PFSK-1 (cell line): Measurements from ENCODE around the gene PLIN3.

ENCODE experiments used
- FOXP2 ChIP-seq: optimal IDR thresholded peaks from 2 replicates; pipeline ENCODE3; 2011; ENCODE audit warnings: borderline replicate concordance, control low read depth, inconsistent platforms; ENCODE audit not compliant: insufficient read depth; ENCODE audit errors: extremely low read length, extremely low read depth
- POLR2AphosphoS5 ChIP-seq: IDR thresholded peaks from 2 replicates; pipeline ENCODE4 v1.6.1; 2012; ENCODE audit warnings: low read depth, mild to moderate bottlenecking, control low read depth, low read length, moderate library complexity
- REST ChIP-seq, 2 experiments: IDR thresholded peaks; 2 replicates each; pipeline versions ENCODE4 v1.6.1 to v1.8.0; 2011 to 2012; ENCODE audit warnings: low read depth in 2 of 2, low read length in 2 of 2, control low read depth in 1 of 2, inconsistent platforms in 1 of 2, mild to moderate bottlenecking in 1 of 2, moderate library complexity in 1 of 2; ENCODE audit not compliant: insufficient read depth in 1 of 2
- SIN3A ChIP-seq: IDR thresholded peaks from 2 replicates; pipeline ENCODE4 v1.6.1; 2012; ENCODE audit warnings: mild to moderate bottlenecking, low read length, moderate library complexity, borderline replicate concordance; ENCODE audit not compliant: insufficient read depth
- TAF1 ChIP-seq: IDR thresholded peaks from 2 replicates; pipeline ENCODE4 v1.6.1; 2012; ENCODE audit warnings: low read length, control low read depth, borderline replicate concordance; ENCODE audit not compliant: insufficient read depth

The PLIN3 gene

GRCh38 chr19:4843647-4843965, 23.9 kb downstream of the PLIN3 start:
- TF ChIP-seq SIN3A (no peak), FOXP2 (no peak), TAF1 (no peak), REST (IDR thresholded peaks at IDR 0.05; ENCODE audit: insufficient read depth in 1 of 2, low read depth in 2 of 2, low read length in 2 of 2) (no peak), POLR2AphosphoS5 (no peak)

GRCh38 chr19:4839192-4839591, 28.3 kb downstream of the PLIN3 start:
- TF ChIP-seq FOXP2: no peak
- TF ChIP-seq REST (IDR thresholded peaks at IDR 0.05; ENCODE audit: insufficient read depth in 1 of 2, low read depth in 2 of 2, low read length in 2 of 2): no peak
- no peak for TF ChIP-seq SIN3A
- TF ChIP-seq POLR2AphosphoS5: no peak

- TF ChIP-seq TAF1: no peak
- no peak for TF ChIP-seq SIN3A
Measured at GRCh38 chr19:4832776-4833175, 34.7 kb downstream of the PLIN3 start.

GRCh38 chr19:4831304-4831978, 36.0 kb downstream of the PLIN3 start, which contains the start of gene TICAM1:
Gene TICAM1, minus strand, starts transcription at chr19:4831712. Its CDS starts 13,335 bp downstream, at chr19:4818377.
- TF ChIP-seq REST (IDR thresholded peaks at IDR 0.05; ENCODE audit: insufficient read depth in 1 of 2, low read depth in 2 of 2, low read length in 2 of 2): no peak
- peak; percentile 73; the same call in 1 of the 2 replicates for TF ChIP-seq POLR2AphosphoS5
- peak; percentile 82 for TF ChIP-seq FOXP2
- TF ChIP-seq TAF1: no peak
- peak; percentile 51; the same call in 1 of the 2 replicates for TF ChIP-seq SIN3A

GRCh38 chr19:4830768-4831265, 36.6 kb downstream of the PLIN3 start:
- no peak for TF ChIP-seq REST (IDR thresholded peaks at IDR 0.05; ENCODE audit: insufficient read depth in 1 of 2, low read depth in 2 of 2, low read length in 2 of 2)
- no peak for TF ChIP-seq POLR2AphosphoS5
- TF ChIP-seq SIN3A: no peak
- TF ChIP-seq FOXP2: no peak
- no peak for TF ChIP-seq TAF1
